SK-N-SH (cell line): ENCODE results near the gene TAF5L. TPM values are rescaled to one million over a fixed set of nuclear protein-coding genes. Genes with fewer than 3 reads are reported as not detected.

ENCODE experiments used
- CTCF ChIA-PET: fragments of 300-600, 350-600 bp; formaldehyde crosslinking; extraction: SDS; loops from one replicate; lab custom pipeline; 2021; lab: Yijun Ruan, JAX
- POLR2A ChIA-PET: fragments of 350-600 bp; sonication (Branson Sonifier 250); formaldehyde crosslinking; extraction: SDS; loops from one replicate; lab custom pipeline; 2020; ENCODE audit warnings: antibody characterized with exemption, inconsistent platforms; lab: Yijun Ruan, JAX
- DNase-seq: peaks from one replicate; pipeline ENCODE4 v3.0.0; 2012
- H2AFZ ChIP-seq: fragments of 200-600 bp; sonication (generic); 2 replicates; pipeline ENCODE4 v1.8.1; 2016; ENCODE audit warnings: antibody characterized with exemption, mild to moderate bottlenecking, low read depth
- H3F3A ChIP-seq: fragments of 200-600 bp; sonication (generic); replicated peaks from 2 replicates; pipeline ENCODE3; 2016; ENCODE audit warnings: antibody characterized with exemption, mild to moderate bottlenecking; ENCODE audit not compliant: insufficient read depth
- H3K27ac ChIP-seq, 2 experiments: fragments of 200-500 bp in 1 of 2; fragments of 200-600 bp in 1 of 2; sonication (Bioruptor generic) in 1 of 2; sonication (generic), shearing (Covaris generic) in 1 of 2; 2 replicates each; pipeline versions ENCODE4 v1.5.1 to v1.6.1; 2014 to 2016; ENCODE audit warnings: low read depth in 2 of 2, inconsistent platforms in 1 of 2, low read length in 1 of 2, mild to moderate bottlenecking in 1 of 2, mixed read lengths in 1 of 2
- H3K27me3 ChIP-seq: fragments of 200-600 bp; sonication (generic), shearing (Covaris generic); 2 replicates; pipeline ENCODE4 v1.6.1; 2016; ENCODE audit warnings: mixed run types; ENCODE audit not compliant: insufficient read depth
- H3K36me3 ChIP-seq, 2 experiments: fragments of 200-500 bp in 1 of 2; fragments of 200-600 bp in 1 of 2; sonication (Bioruptor generic) in 1 of 2; sonication (generic) in 1 of 2; replicated peaks in 1 of 2; 2 replicates each; pipeline versions ENCODE3 to v1.5.1; 2014 to 2016; ENCODE audit warnings: low read length in 1 of 2, mild to moderate bottlenecking in 1 of 2; ENCODE audit not compliant: insufficient read depth in 2 of 2, control insufficient read depth in 1 of 2
- H3K4me1 ChIP-seq, 2 experiments: fragments of 200-500 bp in 1 of 2; fragments of 200-600 bp in 1 of 2; sonication (Bioruptor generic) in 1 of 2; sonication (generic), shearing (Covaris generic) in 1 of 2; 2 replicates each; pipeline versions ENCODE4 v1.5.1 to v1.6.1; 2014 to 2016; ENCODE audit warnings: low read depth in 1 of 2, low read length in 1 of 2, mixed run types in 1 of 2; ENCODE audit not compliant: insufficient read depth in 2 of 2, control insufficient read depth in 1 of 2
- H3K4me2 ChIP-seq: fragments of 200-600 bp; sonication (generic), shearing (Covaris generic); 2 replicates; pipeline ENCODE4 v1.6.1; 2017; ENCODE audit warnings: mixed run types
- H3K4me3 ChIP-seq, 2 experiments: fragments of 200-500 bp in 1 of 2; fragments of 200-600 bp in 1 of 2; sonication (Bioruptor generic) in 1 of 2; sonication (generic), shearing (Covaris generic) in 1 of 2; 2 replicates each; pipeline versions ENCODE4 v1.5.1 to v1.8.1; 2014 to 2016; ENCODE audit warnings: low read depth in 2 of 2, inconsistent platforms in 1 of 2, low read length in 1 of 2, mild to moderate bottlenecking in 1 of 2, mixed read lengths in 1 of 2, moderate library complexity in 1 of 2
- H3K79me2 ChIP-seq: fragments of 200-600 bp; sonication (generic); 2 replicates; pipeline ENCODE4 v1.8.1; 2017; ENCODE audit warnings: mild to moderate bottlenecking; ENCODE audit not compliant: insufficient read depth
- H3K9ac ChIP-seq: fragments of 200-600 bp; sonication (generic); 2 replicates; pipeline ENCODE4 v1.6.1; 2017; ENCODE audit warnings: mixed run types
- H3K9me2 ChIP-seq: fragments of 200-600 bp; sonication (generic); 2 replicates; pipeline ENCODE4 v1.6.1; 2017; ENCODE audit warnings: mixed run types
- H3K9me3 ChIP-seq: fragments of 200-600 bp; sonication (generic); 2 replicates; pipeline ENCODE4 v1.6.1; 2017; ENCODE audit warnings: mixed run types, mild to moderate bottlenecking, moderate library complexity
- H4K20me1 ChIP-seq: fragments of 200-600 bp; sonication (generic); 2 replicates; pipeline ENCODE4 v1.6.1; 2017; ENCODE audit warnings: mild to moderate bottlenecking, mixed run types; ENCODE audit not compliant: insufficient read depth
- CTCF ChIP-seq: fragments of 200-600 bp; sonication (generic); IDR thresholded peaks from 2 replicates; pipeline ENCODE4 v1.6.1; 2017; ENCODE audit warnings: antibody characterized with exemption, mild to moderate bottlenecking, moderate library complexity
- ELF1 ChIP-seq: IDR thresholded peaks from 2 replicates; pipeline ENCODE4 v1.4.0; 2012
- EP300 ChIP-seq, 2 experiments: IDR thresholded peaks; 2 replicates each; pipeline versions ENCODE4 v1.4.0 to v1.6.1; 2012; ENCODE audit warnings: borderline replicate concordance in 1 of 2, low read depth in 1 of 2, low read length in 1 of 2
- EZH2phosphoT487 ChIP-seq: fragments of 200-600 bp; sonication (generic); IDR thresholded peaks from 2 replicates; pipeline ENCODE4 v1.6.1; 2017; ENCODE audit warnings: low read depth, mixed run types, mild to moderate bottlenecking, antibody characterized with exemption, moderate library complexity, borderline replicate concordance
- GATA2 ChIP-seq: sonication (generic); formaldehyde crosslinking; IDR thresholded peaks from 2 replicates; pipeline ENCODE4 v1.5.0; 2020; ENCODE audit warnings: mild to moderate bottlenecking, missing genetic modification reagents
- MAX ChIP-seq: IDR thresholded peaks from 2 replicates; pipeline ENCODE4 v1.4.0; 2012; ENCODE audit warnings: low read depth
- MEF2A ChIP-seq: IDR thresholded peaks from 2 replicates; pipeline ENCODE4 v1.4.0; 2012; ENCODE audit warnings: low read depth, borderline replicate concordance
- NFIC ChIP-seq: IDR thresholded peaks from 2 replicates; pipeline ENCODE4 v1.4.0; 2012; ENCODE audit warnings: borderline replicate concordance
- NRF1 ChIP-seq: IDR thresholded peaks from 2 replicates; pipeline ENCODE4 v1.6.1; 2012; ENCODE audit warnings: low read depth, mild to moderate bottlenecking, low read length
- POLR2AphosphoS5 ChIP-seq: IDR thresholded peaks from 2 replicates; pipeline ENCODE4 v1.6.1; 2012; ENCODE audit warnings: low read depth, low read length
- RAD21 ChIP-seq: IDR thresholded peaks from 2 replicates; pipeline ENCODE4 v1.6.1; 2012; ENCODE audit warnings: mild to moderate bottlenecking, low read length
- RFX5 ChIP-seq: IDR thresholded peaks from 2 replicates; pipeline ENCODE4 v1.6.1; 2012; ENCODE audit warnings: mild to moderate bottlenecking, improper control_type of control experiment, low read length
- RXRA ChIP-seq: IDR thresholded peaks from 2 replicates; pipeline ENCODE4 v1.4.0; 2012; ENCODE audit warnings: low read depth, mild to moderate bottlenecking, borderline replicate concordance
- SMC3 ChIP-seq: IDR thresholded peaks from 2 replicates; pipeline ENCODE4 v1.6.1; 2012; ENCODE audit warnings: low read depth, low read length, improper control_type of control experiment
- TAF1 ChIP-seq: IDR thresholded peaks from 2 replicates; pipeline ENCODE4 v1.6.1; 2012; ENCODE audit warnings: low read depth, mild to moderate bottlenecking, low read length, moderate library complexity, borderline replicate concordance
- TEAD4 ChIP-seq: IDR thresholded peaks from 2 replicates; pipeline ENCODE4 v1.4.0; 2012; ENCODE audit warnings: mild to moderate bottlenecking, borderline replicate concordance; ENCODE audit not compliant: insufficient read depth
- USF1 ChIP-seq: IDR thresholded peaks from 2 replicates; pipeline ENCODE4 v1.4.0; 2012; ENCODE audit warnings: low read depth, borderline replicate concordance
- WGBS: methylation state at CpG from one replicate; pipeline ENCODE4 v1.1.6; 2017; ENCODE audit warnings: low lambda C conversion rate; 5-methylcytosine and 5-hydroxymethylcytosine counted together
- polyA plus RNA-seq, 3 experiments: library from polyadenylated mRNA; depleted of rRNA; stranded (reverse); fragments of >200 nt; gene quantifications; 2 replicates each; pipeline ENCODE4 v1.2.3, GENCODE V29; 2012
- TF ChIP-seq, protein P1 (sequence below): IDR thresholded peaks from 2 replicates; pipeline ENCODE4; 2012
- TF ChIP-seq, protein P2 (sequence below): fragments of 150-350 bp; IDR thresholded peaks from 2 replicates; pipeline ENCODE4 v1.6.1; 2017; ENCODE audit warnings: antibody characterized with exemption, low read length, low read depth, borderline replicate concordance

TAF5L gene
- polyA plus RNA-seq, 1 of the 3 experiments (the other 2 are of a cell fraction), result 17.1 TPM

DNA sequence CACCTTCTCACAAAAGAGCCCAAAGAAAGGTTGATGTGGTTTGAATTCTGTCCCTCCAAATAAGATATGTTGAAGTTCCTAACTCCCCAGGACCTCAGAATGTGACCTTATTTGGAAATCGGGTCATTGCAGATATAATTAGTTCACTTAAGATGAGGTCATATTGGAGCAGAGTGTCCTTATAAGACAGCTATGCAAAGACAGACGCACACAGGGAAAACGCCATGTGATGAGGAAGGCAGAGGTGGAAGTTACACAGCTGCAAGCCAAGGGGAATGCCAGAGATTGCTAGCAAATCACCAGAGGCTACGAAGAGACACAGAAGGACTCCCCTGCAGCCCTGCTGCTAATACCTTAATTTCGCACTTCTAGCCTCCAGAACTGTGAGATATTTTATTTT, 62.2 kb downstream of the TAF5L start:
- CTCF ChIA-PET, result interaction anchor here (1.0 to 1.7 kb wide), 2 partner anchors 33 to 60 kb away, joined by 3 to 6 read pairs; no protein-coding TSS in a partner anchor
- Histone ChIP-seq H3K4me3 (no peak overlapping the region), H3K9me2 (no peaks in the 10 kb centered on the region), H3K9ac (no peak overlapping the region), H3K27ac (no peak overlapping the region), H3K36me3 (no peaks in the 10 kb centered on the region), H3K27me3 (no peaks in the 10 kb centered on the region), H3K9me3 (no peaks in the 10 kb centered on the region), H4K20me1 (no peaks in the 10 kb centered on the region), H3K4me1 (no peaks in the 10 kb centered on the region; a peak in 1 of 4 replicates), H3F3A (no peaks in the 10 kb centered on the region), H3K79me2 (no peaks in the 10 kb centered on the region), H3K4me2 (no peak overlapping the region), H2AFZ (no peak overlapping the region)
- DNase-seq, result no peak
- 83% methylated on average over 5 of the region's 5 CpGs for WGBS
- POLR2A ChIA-PET, result no interaction called here
- TF ChIP-seq, protein P1, sequence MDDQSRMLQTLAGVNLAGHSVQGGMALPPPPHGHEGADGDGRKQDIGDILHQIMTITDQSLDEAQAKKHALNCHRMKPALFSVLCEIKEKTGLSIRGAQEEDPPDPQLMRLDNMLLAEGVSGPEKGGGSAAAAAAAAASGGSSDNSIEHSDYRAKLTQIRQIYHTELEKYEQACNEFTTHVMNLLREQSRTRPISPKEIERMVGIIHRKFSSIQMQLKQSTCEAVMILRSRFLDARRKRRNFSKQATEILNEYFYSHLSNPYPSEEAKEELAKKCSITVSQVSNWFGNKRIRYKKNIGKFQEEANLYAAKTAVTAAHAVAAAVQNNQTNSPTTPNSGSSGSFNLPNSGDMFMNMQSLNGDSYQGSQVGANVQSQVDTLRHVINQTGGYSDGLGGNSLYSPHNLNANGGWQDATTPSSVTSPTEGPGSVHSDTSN, result no peak
- TF ChIP-seq POLR2AphosphoS5 (no peak), USF1 (no peak), EP300 (IDR thresholded peaks at IDR 0.05; ENCODE audit: borderline replicate concordance in 1 of 2, low read depth in 1 of 2, low read length in 1 of 2) (no peak), RAD21 (no peak), MEF2A (no peak), CTCF (no peak), TAF1 (no peak), NFIC (no peak), MAX (no peak), RFX5 (no peak), NRF1 (no peak), ELF1 (no peak), GATA2 (CRISPR knock-in tag) (no peak), RXRA (no peak), SMC3 (no peak), EZH2phosphoT487 (no peak), TEAD4 (no peak)
- TF ChIP-seq, protein P2, sequence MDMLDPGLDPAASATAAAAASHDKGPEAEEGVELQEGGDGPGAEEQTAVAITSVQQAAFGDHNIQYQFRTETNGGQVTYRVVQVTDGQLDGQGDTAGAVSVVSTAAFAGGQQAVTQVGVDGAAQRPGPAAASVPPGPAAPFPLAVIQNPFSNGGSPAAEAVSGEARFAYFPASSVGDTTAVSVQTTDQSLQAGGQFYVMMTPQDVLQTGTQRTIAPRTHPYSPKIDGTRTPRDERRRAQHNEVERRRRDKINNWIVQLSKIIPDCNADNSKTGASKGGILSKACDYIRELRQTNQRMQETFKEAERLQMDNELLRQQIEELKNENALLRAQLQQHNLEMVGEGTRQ, result no peak
